ENCODE measurements around the gene SRRM1.
"Not testable (repeated sequence)": the region's sequence is repeated elsewhere in the genome, so short reads cannot be mapped to it uniquely, and the experiment has no call there.

SRRM1 gene

DNA sequence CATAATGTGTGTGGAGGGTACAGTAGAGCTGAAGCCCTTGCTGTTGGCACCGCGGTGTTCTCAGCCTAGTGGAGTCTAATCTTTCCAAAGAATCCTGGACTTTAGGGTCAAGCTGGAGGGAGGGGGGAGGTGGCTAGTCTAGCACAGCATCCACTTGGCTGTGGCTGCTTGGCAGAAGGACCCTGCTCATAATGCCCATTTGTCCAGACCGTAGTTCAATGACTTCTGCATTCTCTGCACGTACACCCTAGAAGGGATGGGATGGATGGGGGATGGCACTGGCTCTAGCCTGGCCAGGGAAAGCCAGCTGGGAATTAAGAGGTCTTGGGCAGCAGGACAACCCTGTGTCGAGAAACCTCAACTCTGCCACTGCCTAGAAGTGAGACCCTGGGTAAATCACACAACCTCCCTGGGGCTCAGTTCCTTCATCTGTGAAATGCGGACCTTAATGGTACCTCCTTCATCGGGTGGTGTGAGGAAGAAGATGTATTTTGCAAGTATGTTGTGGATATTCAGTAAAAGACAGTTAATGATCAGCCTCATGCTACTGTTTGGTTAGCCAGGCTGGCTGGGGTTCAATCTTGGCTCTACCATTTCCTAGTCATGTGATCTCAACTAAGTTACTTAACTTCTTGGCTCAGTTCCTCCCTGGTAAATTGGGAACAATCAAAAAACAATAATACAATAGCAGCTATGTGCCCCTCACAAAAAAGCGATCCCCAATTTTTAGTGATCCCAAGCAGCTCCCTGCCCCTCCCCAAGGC lies 75.0 kb downstream of the SRRM1 start:
- DNase-seq (ENCODE audit: low spot score): no peak

- peak; percentile 54 for DNase-seq (ENCODE audit: low spot score)
These were observed 77.0 kb downstream of the SRRM1 start for GRCh38 chr1:24720152-24720551.

DNA sequence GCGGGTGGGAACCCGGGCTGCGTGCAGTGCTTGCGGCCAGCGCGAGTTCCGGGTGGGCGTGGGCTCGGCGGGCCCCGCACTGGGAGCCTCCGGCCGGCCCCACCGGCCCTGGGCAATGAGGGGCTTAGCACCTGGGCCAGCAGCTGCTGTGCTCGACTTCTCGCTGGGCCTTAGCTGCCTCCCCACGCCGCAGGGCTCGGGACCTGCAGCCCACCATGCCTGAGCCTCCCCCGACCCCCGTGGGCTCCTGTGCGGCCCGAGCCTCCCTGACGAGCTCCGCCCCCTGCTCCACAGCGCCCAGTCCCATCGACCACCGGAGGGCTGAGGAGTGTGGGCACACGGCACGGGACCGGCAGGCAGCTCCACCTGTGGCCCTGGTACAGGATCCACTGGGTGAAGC lies 78.4 kb downstream of the SRRM1 start:
- no peak for DNase-seq (ENCODE audit: low spot score)

DNA sequence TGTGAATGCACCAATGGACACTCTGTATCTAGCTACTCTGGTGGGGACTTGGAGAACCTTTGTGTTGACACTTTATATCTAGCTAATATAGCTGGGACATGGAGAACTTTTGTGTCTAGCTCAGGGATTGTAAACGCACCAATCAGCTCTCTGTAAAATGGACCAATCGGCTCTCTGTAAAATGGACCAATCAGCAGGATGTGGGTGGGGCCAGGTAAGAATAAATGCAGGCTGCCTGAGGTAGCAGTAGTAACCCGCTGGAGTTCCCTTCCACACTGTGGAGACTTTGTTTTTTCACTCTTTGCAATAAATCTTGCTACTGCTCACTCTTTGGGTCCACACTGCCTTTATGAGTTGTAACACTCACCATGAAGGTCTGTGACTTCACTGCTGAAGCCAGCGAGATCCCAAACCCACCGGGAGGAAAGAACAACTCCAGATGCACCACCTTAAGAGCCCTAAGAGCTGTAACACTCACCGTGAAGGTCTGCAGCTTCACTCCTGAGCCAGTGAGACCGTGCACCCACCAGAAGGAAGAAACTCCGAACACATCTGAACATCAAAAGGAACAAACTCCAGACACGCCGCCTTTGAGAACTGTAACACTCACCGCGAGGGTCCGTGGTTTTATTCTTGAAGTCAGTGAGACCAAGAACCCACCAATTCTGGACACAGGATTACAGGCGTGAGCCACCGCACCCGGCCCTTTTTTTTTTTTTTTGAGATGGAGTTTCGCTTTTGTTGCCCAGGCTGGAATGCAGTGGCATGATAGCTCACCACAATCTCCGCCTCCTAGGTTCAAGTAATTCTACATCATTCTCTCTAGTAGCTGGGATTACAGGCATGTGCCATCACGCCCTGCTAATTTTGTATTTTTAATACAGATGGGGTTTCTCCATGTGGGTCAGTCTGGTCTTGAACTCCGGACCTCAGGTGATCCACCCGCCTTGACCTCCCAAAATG lies 79.3 kb downstream of the SRRM1 start:
- not testable (repeated sequence) for DNase-seq (ENCODE audit: low spot score)
